ENCODE data around the gene DNAJC8. TPM values are rescaled to one million over a fixed set of nuclear protein-coding genes. Genes with fewer than 3 reads are reported as not detected.

Gene DNAJC8
- total and polyA plus RNA-seq, 2 of the 8 experiments (the other 6 are each of a cell fraction or from before 2014, with no cell fraction given): 116 to 134 TPM

DNA sequence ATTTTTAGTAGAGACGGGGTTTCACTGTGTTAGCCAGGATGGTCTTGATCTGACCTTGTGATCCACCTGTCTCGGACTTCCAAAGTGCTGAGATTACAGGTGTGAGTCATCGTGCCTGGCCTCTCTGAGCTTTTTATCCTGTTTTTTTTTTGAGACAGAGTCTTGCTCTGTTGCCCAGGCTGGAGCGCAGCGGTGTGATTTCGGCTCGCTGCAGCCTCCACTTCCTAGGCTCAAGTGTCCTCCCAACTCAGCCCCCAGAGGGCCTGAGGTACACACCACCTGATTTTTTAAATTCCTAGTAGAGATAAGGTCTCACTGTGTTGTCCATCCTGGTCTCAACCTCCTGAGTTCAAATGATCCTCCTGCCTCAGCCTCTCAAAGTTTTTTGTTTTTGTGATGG, 46.9 kb upstream of the DNAJC8 start:
- H2AK5ac ChIP-seq (ENCODE audit: low read depth, low read length): no peak overlapping the region
- H2BK12ac ChIP-seq (ENCODE audit: low read depth, low read length): no peak overlapping the region
- POLR2A ChIA-PET (ENCODE audit: partially characterized antibody): interaction anchor here (1.2 to 20.8 kb wide), 4 partner anchors 9 to 31 kb away, joined by 3 to 324 read pairs (median 5); partner anchors contain the start of gene SESN2
- peaks cover 27 to 72% (median 48%) of the 10 kb centered on the region in 4 experiments for H3K36me3 ChIP-seq (ENCODE audit: control insufficient read depth in 2 of 4, insufficient read depth in 4 of 4, low read length in 3 of 4)
- no peak overlapping the region for H3K9ac ChIP-seq (replicated peaks in 1 of 4; ENCODE audit: extremely low read depth in 1 of 4, low read depth in 3 of 4, low read length in 3 of 4)
- no peak overlapping the region for H4K8ac ChIP-seq (ENCODE audit: extremely low read depth, insufficient read depth, low read length)
- no peak overlapping the region for H3K4ac ChIP-seq (replicated peaks; ENCODE audit: insufficient read length, low read depth, low read length)
- H3K4me2 ChIP-seq (ENCODE audit: insufficient read depth in 1 of 2, low read depth in 2 of 2, low read length in 2 of 2): no peak overlapping the region
- peaks cover 0 to 5% of the 10 kb centered on the region in 2 experiments for H4K20me1 ChIP-seq (replicated peaks in 1 of 2; ENCODE audit: control insufficient read depth in 1 of 2, insufficient read depth in 2 of 2, low read length in 2 of 2)
- H4K5ac ChIP-seq (ENCODE audit: insufficient read length, low read depth, low read length): no peak overlapping the region
- no peak overlapping the region for H3K4me3 ChIP-seq (ENCODE audit: extremely low read depth in 1 of 4, insufficient read depth in 2 of 4, low read depth in 3 of 4, low read length in 4 of 4)
- WGBS, 2 experiments (ENCODE audit: extremely low coverage in 1 of 2, insufficient coverage in 1 of 2, insufficient read length in 1 of 2, insufficient replicate concordance in 2 of 2, low coverage in 1 of 2, low lambda C conversion rate in 2 of 2, missing lambda C conversion rate in 1 of 2): 97% methylated on average over 7 of the region's 7 CpGs; no CpG with 5 or more reads in 1 of the 2 experiments
- no peak overlapping the region for H3K27ac ChIP-seq (ENCODE audit: low read depth, low read length)
- no peaks in the 10 kb centered on the region for H3K23me2 ChIP-seq (ENCODE audit: low read depth, low read length)
- no peak overlapping the region for H3K56ac ChIP-seq (replicated peaks; ENCODE audit: insufficient read length, low read depth, low read length)
- no peak overlapping the region for H3K14ac ChIP-seq (ENCODE audit: insufficient read length)
- H3K9me3 ChIP-seq (ENCODE audit: insufficient read depth in 2 of 2, low read depth in 1 of 2, low read length in 1 of 2): no peaks in the 10 kb centered on the region
- no peak for TF ChIP-seq SIRT6 (IDR thresholded peaks at IDR 0.05; ENCODE audit: low read length)
- no peak for TF ChIP-seq SRF (IDR thresholded peaks at IDR 0.05; ENCODE audit: low read depth, low read length)
- no peak for TF ChIP-seq CBX8 (IDR thresholded peaks at IDR 0.05; ENCODE audit: borderline replicate concordance, low read depth, low read length)
- no peak overlapping the region for H2BK15ac ChIP-seq (ENCODE audit: low read length)
- no peaks in the 10 kb centered on the region for H3K79me1 ChIP-seq (ENCODE audit: low read depth, low read length)
- FAIRE-seq (no peak), DNase-seq (ENCODE audit: low read depth in 1 of 2, low spot score in 2 of 2) (no peak)
- H2AFZ ChIP-seq (ENCODE audit: low read length): no peak overlapping the region
- no peaks in the 10 kb centered on the region for H3K4me1 ChIP-seq (replicated peaks in 1 of 4; ENCODE audit: control insufficient read depth in 3 of 4, insufficient read depth in 4 of 4, low read length in 3 of 4)
- no peak overlapping the region for H3K23ac ChIP-seq (ENCODE audit: insufficient read length)
- H3K27me3 ChIP-seq (replicated peaks in 1 of 4; ENCODE audit: control insufficient read depth in 3 of 4, extremely low read depth in 1 of 4, insufficient read depth in 3 of 4, low read length in 3 of 4): no peaks in the 10 kb centered on the region
- H2BK20ac ChIP-seq (ENCODE audit: low read length): no peak overlapping the region
- no peak overlapping the region for H3K18ac ChIP-seq (ENCODE audit: extremely low read depth, low read length)
- no peak overlapping the region for H2BK5ac ChIP-seq (ENCODE audit: low read depth, low read length)
- no peak overlapping the region for H2BK120ac ChIP-seq (replicated peaks; ENCODE audit: low read depth, low read length)
- CTCF ChIA-PET (ENCODE audit: partially characterized antibody): interaction anchor here (0.8 to 2.7 kb wide), 3 partner anchors 30 to 48 kb away, joined by 3 to 9 read pairs (median 5); no protein-coding TSS in a partner anchor
- no peaks in the 10 kb centered on the region for H3K79me2 ChIP-seq (ENCODE audit: control insufficient read depth in 1 of 2, insufficient read depth in 2 of 2, low read length in 2 of 2)
- H4K91ac ChIP-seq (replicated peaks; ENCODE audit: insufficient read length, low read length): no peak overlapping the region
